Loucy (cell line): ENCODE results near the gene PBX4.

Source experiments
- H2AFZ ChIP-seq: fragments of 200-600 bp; sonication (generic); 2 replicates; pipeline ENCODE4 v1.6.0; 2016; ENCODE audit warnings: antibody characterized with exemption, mild to moderate bottlenecking, low read length, moderate library complexity
- H3F3A ChIP-seq: fragments of 200-600 bp; 2 replicates; pipeline ENCODE4 v1.6.0; 2016; ENCODE audit warnings: antibody characterized with exemption, low read depth, mild to moderate bottlenecking
- H3K27me3 ChIP-seq: fragments of 200-600 bp; sonication (generic); 2 replicates; pipeline ENCODE4 v1.6.1; 2014; ENCODE audit warnings: low read length, mild to moderate bottlenecking; ENCODE audit not compliant: insufficient read depth, poor library complexity, severe bottlenecking
- H3K36me3 ChIP-seq: fragments of 200-600 bp; sonication (generic); 2 replicates; pipeline ENCODE4 v1.6.1; 2016; ENCODE audit warnings: low read length; ENCODE audit not compliant: insufficient read depth
- H3K4me1 ChIP-seq: fragments of 200-600 bp; sonication (generic); 2 replicates; pipeline ENCODE4 v1.5.1; 2014; ENCODE audit warnings: low read length, mild to moderate bottlenecking; ENCODE audit not compliant: insufficient read depth, poor library complexity, severe bottlenecking
- H3K4me2 ChIP-seq: fragments of 200-600 bp; sonication (generic); 2 replicates; pipeline ENCODE4 v1.6.0; 2014; ENCODE audit warnings: antibody characterized with exemption, low read length, low read depth, mild to moderate bottlenecking; ENCODE audit not compliant: poor library complexity, severe bottlenecking
- H3K4me3 ChIP-seq: fragments of 200-600 bp; sonication (generic); 2 replicates; pipeline ENCODE4 v1.5.1; 2014; ENCODE audit warnings: low read length, mild to moderate bottlenecking, mixed read lengths; ENCODE audit not compliant: poor library complexity, severe bottlenecking
- H3K79me2 ChIP-seq: fragments of 200-600 bp; sonication (generic); 2 replicates; pipeline ENCODE4 v1.6.1; 2014; ENCODE audit warnings: low read length; ENCODE audit not compliant: insufficient read depth
- H3K9ac ChIP-seq: fragments of 200-600 bp; sonication (generic); 2 replicates; pipeline ENCODE4 v1.6.0; 2014; ENCODE audit warnings: mild to moderate bottlenecking, low read depth, low read length, moderate library complexity; ENCODE audit not compliant: poor library complexity, severe bottlenecking
- H3K9me2 ChIP-seq: fragments of 200-600 bp; sonication (generic); replicated peaks from 2 replicates; pipeline ENCODE4 v1.6.1; 2016; ENCODE audit warnings: low read depth, low read length, mixed read lengths
- H3K9me3 ChIP-seq: fragments of 200-600 bp; sonication (generic); 2 replicates; pipeline ENCODE4 v1.6.1; 2014; ENCODE audit warnings: mild to moderate bottlenecking, antibody characterized with exemption, low read length, low read depth; ENCODE audit not compliant: insufficient read depth
- H4K20me1 ChIP-seq: fragments of 200-600 bp; sonication (generic); 2 replicates; pipeline ENCODE4 v1.6.0; 2014; ENCODE audit warnings: antibody characterized with exemption, low read length, mild to moderate bottlenecking; ENCODE audit not compliant: insufficient read depth, poor library complexity, severe bottlenecking
- EZH2phosphoT487 ChIP-seq: fragments of 200-600 bp; IDR thresholded peaks from 2 replicates; pipeline ENCODE4 v1.6.1; 2018; ENCODE audit warnings: antibody characterized with exemption, mild to moderate bottlenecking, moderate library complexity, borderline replicate concordance
- TF ChIP-seq, protein P1 (sequence below): fragments of 200-600 bp; sonication (generic); conservative IDR thresholded peaks from 2 replicates; pipeline ENCODE4 v1.5.1; 2014; ENCODE audit warnings: mild to moderate bottlenecking, antibody characterized with exemption, low read length

Gene PBX4

DNA sequence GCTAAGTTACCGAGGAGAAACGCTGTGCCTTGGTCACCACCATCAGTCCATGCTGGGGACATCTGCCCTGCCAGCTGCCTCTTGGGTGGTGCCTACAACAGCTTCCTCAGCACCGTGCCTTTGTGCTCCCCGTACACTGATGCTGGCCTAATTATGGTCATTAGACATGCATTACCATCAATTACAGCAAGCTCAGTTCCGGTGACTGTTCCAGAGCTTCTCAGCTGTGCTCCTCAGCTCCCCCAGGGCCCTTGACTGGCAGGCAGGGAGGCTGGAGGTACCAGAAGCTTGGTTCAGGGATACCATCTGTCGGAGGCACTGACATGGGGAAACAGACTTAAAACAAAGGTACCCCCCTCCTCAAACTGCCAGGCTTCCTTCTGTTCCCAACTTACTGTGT is 40.2 kb downstream of the PBX4 start:
- TF ChIP-seq, protein P1, sequence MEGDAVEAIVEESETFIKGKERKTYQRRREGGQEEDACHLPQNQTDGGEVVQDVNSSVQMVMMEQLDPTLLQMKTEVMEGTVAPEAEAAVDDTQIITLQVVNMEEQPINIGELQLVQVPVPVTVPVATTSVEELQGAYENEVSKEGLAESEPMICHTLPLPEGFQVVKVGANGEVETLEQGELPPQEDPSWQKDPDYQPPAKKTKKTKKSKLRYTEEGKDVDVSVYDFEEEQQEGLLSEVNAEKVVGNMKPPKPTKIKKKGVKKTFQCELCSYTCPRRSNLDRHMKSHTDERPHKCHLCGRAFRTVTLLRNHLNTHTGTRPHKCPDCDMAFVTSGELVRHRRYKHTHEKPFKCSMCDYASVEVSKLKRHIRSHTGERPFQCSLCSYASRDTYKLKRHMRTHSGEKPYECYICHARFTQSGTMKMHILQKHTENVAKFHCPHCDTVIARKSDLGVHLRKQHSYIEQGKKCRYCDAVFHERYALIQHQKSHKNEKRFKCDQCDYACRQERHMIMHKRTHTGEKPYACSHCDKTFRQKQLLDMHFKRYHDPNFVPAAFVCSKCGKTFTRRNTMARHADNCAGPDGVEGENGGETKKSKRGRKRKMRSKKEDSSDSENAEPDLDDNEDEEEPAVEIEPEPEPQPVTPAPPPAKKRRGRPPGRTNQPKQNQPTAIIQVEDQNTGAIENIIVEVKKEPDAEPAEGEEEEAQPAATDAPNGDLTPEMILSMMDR: no peak
- no peak for TF ChIP-seq EZH2phosphoT487
- no peaks in the 10 kb centered on the region for H3K79me2 ChIP-seq
- H2AFZ ChIP-seq: no peak overlapping the region
- no peaks in the 10 kb centered on the region for H3K9me3 ChIP-seq
- no peaks in the 10 kb centered on the region for H3K27me3 ChIP-seq
- H3F3A ChIP-seq: no peaks in the 10 kb centered on the region
- no peak overlapping the region for H3K4me2 ChIP-seq
- no peak overlapping the region for H3K4me3 ChIP-seq
- H3K9ac ChIP-seq: no peak overlapping the region
- H3K36me3 ChIP-seq: no peaks in the 10 kb centered on the region
- H4K20me1 ChIP-seq: no peaks in the 10 kb centered on the region
- no peaks in the 10 kb centered on the region for H3K9me2 ChIP-seq
- H3K4me1 ChIP-seq: no peaks in the 10 kb centered on the region

- H3K27me3 ChIP-seq: no peaks in the 10 kb centered on the region
- no peaks in the 10 kb centered on the region for H3K9me3 ChIP-seq
- no peaks in the 10 kb centered on the region for H3K79me2 ChIP-seq
- H2AFZ ChIP-seq: no peak overlapping the region
- no peaks in the 10 kb centered on the region for H3K4me1 ChIP-seq
- no peaks in the 10 kb centered on the region for H4K20me1 ChIP-seq
- no peaks in the 10 kb centered on the region for H3F3A ChIP-seq
- no peak overlapping the region for H3K9ac ChIP-seq
- H3K9me2 ChIP-seq: no peaks in the 10 kb centered on the region
- no peak for TF ChIP-seq EZH2phosphoT487
- TF ChIP-seq, protein P1: no peak
- no peak overlapping the region for H3K4me3 ChIP-seq
- no peaks in the 10 kb centered on the region for H3K36me3 ChIP-seq
- no peak overlapping the region for H3K4me2 ChIP-seq
Observed at GRCh38 chr19:19575411-19575810, 43.1 kb downstream of the PBX4 start.

- H3K4me2 ChIP-seq: no peak overlapping the region
- no peaks in the 10 kb centered on the region for H3K36me3 ChIP-seq
- H3K4me1 ChIP-seq: no peaks in the 10 kb centered on the region
- no peaks in the 10 kb centered on the region for H4K20me1 ChIP-seq
- H3F3A ChIP-seq: no peaks in the 10 kb centered on the region
- no peak for TF ChIP-seq EZH2phosphoT487
- H3K9me3 ChIP-seq: no peaks in the 10 kb centered on the region
- H3K4me3 ChIP-seq: no peak overlapping the region
- no peak overlapping the region for H3K9ac ChIP-seq
- H3K27me3 ChIP-seq: no peaks in the 10 kb centered on the region
- no peaks in the 10 kb centered on the region for H3K79me2 ChIP-seq
- H2AFZ ChIP-seq: no peak overlapping the region
- H3K9me2 ChIP-seq: no peaks in the 10 kb centered on the region
Observed at GRCh38 chr19:19571071-19571786, 47.3 kb downstream of the PBX4 start.

DNA sequence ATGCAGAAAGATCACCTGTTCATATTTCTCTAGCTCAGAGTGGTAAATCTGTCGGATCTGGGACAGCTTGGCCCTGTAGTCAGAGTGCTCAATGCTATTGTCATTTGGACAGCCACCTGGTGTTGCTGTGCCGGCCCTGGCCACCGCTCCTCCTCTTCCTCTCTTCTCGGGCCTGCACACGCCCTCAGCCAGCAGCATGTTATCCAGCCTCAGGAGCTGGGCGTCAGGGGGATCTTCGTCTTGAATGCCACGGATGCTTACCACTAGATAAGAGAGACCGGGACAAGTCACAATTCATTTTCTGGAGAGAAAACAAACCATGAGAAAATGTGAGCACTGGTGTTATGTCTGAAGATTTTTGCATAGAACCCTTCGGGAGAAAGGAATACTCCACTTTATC is 47.9 kb downstream of the PBX4 start:
- Histone ChIP-seq H3K79me2 (no peaks in the 10 kb centered on the region), H3F3A (no peaks in the 10 kb centered on the region), H2AFZ (no peak overlapping the region), H3K36me3 (no peaks in the 10 kb centered on the region), H3K4me3 (no peak overlapping the region), H3K9ac (no peak overlapping the region), H3K4me2 (no peak overlapping the region), H3K27me3 (no peaks in the 10 kb centered on the region), H4K20me1 (no peaks in the 10 kb centered on the region), H3K9me3 (no peaks in the 10 kb centered on the region), H3K9me2 (no peaks in the 10 kb centered on the region), H3K4me1 (no peaks in the 10 kb centered on the region)
- TF ChIP-seq, protein P1: no peak
- TF ChIP-seq EZH2phosphoT487: no peak
